Left ventricle myocardium inferior (tissue), 1 donor: ENCODE results near the gene COL12A1. TPM values are rescaled to one million over a fixed set of nuclear protein-coding genes. Genes with fewer than 3 reads are reported as not detected.

Experiments used
- DNase-seq: peaks from one replicate; pipeline ENCODE4 v3.0.0-alpha.2; 2020
- H3K27ac ChIP-seq: fragments of 200-600 bp; replicated peaks from 2 replicates; pipeline ENCODE4 v1.8.0; 2021
- H3K27me3 ChIP-seq: fragments of 200-600 bp; 2 replicates; pipeline ENCODE4 v1.8.0; 2021; ENCODE audit warnings: low read depth
- H3K36me3 ChIP-seq: fragments of 200-600 bp; 2 replicates; pipeline ENCODE4 v1.8.0; 2021
- H3K4me1 ChIP-seq: fragments of 200-600 bp; 2 replicates; pipeline ENCODE4 v1.8.0; 2021
- H3K4me3 ChIP-seq: fragments of 200-600 bp; 2 replicates; pipeline ENCODE4 v1.8.0; 2021; ENCODE audit warnings: mild to moderate bottlenecking, moderate library complexity
- H3K9me3 ChIP-seq: fragments of 200-600 bp; replicated peaks from 2 replicates; pipeline ENCODE4 v1.8.0; 2021
- CTCF ChIP-seq: fragments of 200-600 bp; IDR thresholded peaks from 2 replicates; pipeline ENCODE4 v1.8.0; 2021; ENCODE audit warnings: antibody characterized with exemption, mild to moderate bottlenecking, borderline replicate concordance
- intact Hi-C: fragments of 100-400 bp; cut with micrococcal nuclease; formaldehyde crosslinking; loops from one replicate; pipeline ENCODE4 v1.11.0; 2022
- total RNA-seq: library from RNA; stranded (reverse); fragmentation: NEBNext Ultra II Directional; extraction: Animal tissue kit (Norgen Biotek cat#: 25700); gene quantifications from one replicate; pipeline ENCODE4 v1.2.1, GENCODE V29; 2021
- donor health status: DM: no; HTN: yes; CAD: no; lungs with severe emphysema.

The COL12A1 gene
- total RNA-seq, 1 donor from 2014 or later: 12.2 TPM

GRCh38 chr6:75044846-75045245, 161.0 kb downstream of the COL12A1 start:
- H3K4me3 ChIP-seq: no peak overlapping the region
- H3K27ac ChIP-seq: no peak overlapping the region
- intact Hi-C loops: no loop called here
- no peak for DNase-seq
- H3K27me3 ChIP-seq: no peaks in the 10 kb centered on the region
- no peak for TF ChIP-seq CTCF
- no peaks in the 10 kb centered on the region for H3K4me1 ChIP-seq
- H3K9me3 ChIP-seq: peaks cover 61% of the 10 kb centered on the region
- H3K36me3 ChIP-seq: no peaks in the 10 kb centered on the region

- Histone ChIP-seq H3K4me3 (no peak overlapping the region), H3K27ac (no peak overlapping the region), H3K27me3 (no peaks in the 10 kb centered on the region), H3K4me1 (no peaks in the 10 kb centered on the region), H3K36me3 (no peaks in the 10 kb centered on the region), H3K9me3 (peaks cover 53% of the 10 kb centered on the region)
- DNase-seq: no peak
- intact Hi-C loops: no loop called here
- TF ChIP-seq CTCF: no peak
Observed at GRCh38 chr6:75041381-75041780, 164.5 kb downstream of the COL12A1 start.

Other genes starting within 250 kb of the COL12A1 start
- 1,008 TPM for gene COX7A2, start 37.7 kb upstream of the COL12A1 start, total RNA-seq
- 52.3 TPM for gene TMEM30A, start 78.7 kb upstream of the COL12A1 start, total RNA-seq